Fibroblast of pulmonary artery (primary cell): Measurements from ENCODE around the gene GSTA2.

ENCODE experiments used
- DNase-seq: peaks from one replicate; pipeline ENCODE4 v3.0.0-alpha.2; 2010; ENCODE audit warnings: low read depth
- H3K4me3 ChIP-seq: replicated peaks from 2 replicates; pipeline ENCODE4 v1.5.1; 2011; ENCODE audit warnings: low read depth, mild to moderate bottlenecking, control low read depth, low read length, moderate library complexity
- CTCF ChIP-seq: IDR thresholded peaks from 2 replicates; pipeline ENCODE4 v1.5.1; 2011; ENCODE audit warnings: mild to moderate bottlenecking, control low read depth, low read length, inconsistent platforms; ENCODE audit errors: missing control alignments

GSTA2 gene

DNA sequence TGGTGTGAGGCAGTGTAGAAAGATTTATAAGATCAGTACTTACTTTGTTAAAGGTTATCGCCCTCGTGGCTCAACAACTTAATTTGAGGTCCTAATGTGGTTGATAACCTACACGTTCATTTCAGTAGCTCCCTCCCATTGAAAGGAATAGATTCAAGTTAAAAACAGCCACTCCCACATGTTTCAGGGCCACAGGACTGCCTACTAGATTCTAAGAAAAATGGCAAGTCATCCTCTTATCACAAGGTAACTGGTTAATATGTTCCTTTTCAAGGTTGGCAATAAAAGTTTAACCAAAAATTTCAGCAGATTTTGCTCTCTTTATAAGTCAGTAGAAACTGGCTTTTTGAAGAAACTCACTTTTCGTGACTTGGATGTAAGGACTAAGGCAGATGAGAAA lies 17.1 kb downstream of the GSTA2 start:
- no peak for TF ChIP-seq CTCF
- DNase-seq = no peak
- no peak overlapping the region for H3K4me3 ChIP-seq

GRCh38 chr6:52745764-52746201 lies 17.5 kb downstream of the GSTA2 start:
- DNase-seq = no peak
- TF ChIP-seq CTCF = no peak
- H3K4me3 ChIP-seq = no peak overlapping the region

DNA sequence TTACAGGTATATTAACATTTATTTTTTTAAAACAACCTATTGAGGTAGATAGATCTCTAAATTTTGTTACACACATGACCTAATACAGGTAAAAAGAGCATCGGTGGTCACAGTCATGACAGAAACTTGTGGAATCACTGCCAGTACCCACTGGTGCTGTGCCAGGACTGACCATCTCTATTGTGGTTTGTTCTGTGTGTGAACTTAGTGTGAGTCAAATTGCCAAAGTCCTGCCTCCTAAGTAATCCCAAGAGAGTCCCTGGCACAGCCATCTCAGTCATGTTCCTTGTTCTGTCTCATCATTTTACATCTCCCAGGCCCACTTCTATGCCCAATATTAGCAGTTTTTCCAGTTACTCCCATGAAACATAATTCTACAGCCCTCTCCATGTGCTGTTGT lies 21.4 kb downstream of the GSTA2 start:
- no peak for TF ChIP-seq CTCF
- DNase-seq = no peak
- H3K4me3 ChIP-seq = no peak overlapping the region

DNA sequence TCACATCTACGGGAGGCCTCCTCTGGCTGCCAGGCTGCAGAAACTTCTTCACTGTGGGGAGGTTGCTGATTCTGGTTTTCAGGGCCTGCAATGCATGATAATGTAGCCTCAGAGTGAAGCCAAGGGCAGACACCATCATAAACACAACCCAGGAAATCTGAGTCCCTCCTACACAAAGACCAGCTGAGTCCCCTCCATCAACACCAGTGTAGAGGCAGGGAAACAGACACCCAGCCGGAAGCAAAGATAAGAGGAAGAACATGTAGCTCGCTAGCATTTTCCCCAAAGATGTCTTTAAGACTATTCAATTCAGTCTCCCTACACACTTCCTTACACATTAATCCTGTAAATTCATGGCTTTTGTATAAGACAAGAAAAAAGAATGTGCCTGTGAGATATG lies 23.6 kb downstream of the GSTA2 start:
- TF ChIP-seq CTCF = no peak
- DNase-seq = peak; percentile 50
- H3K4me3 ChIP-seq = no peak overlapping the region

GRCh38 chr6:52739134-52739533 lies 24.1 kb downstream of the GSTA2 start:
- TF ChIP-seq CTCF = no peak
- H3K4me3 ChIP-seq = no peak overlapping the region
- DNase-seq = no peak

DNA sequence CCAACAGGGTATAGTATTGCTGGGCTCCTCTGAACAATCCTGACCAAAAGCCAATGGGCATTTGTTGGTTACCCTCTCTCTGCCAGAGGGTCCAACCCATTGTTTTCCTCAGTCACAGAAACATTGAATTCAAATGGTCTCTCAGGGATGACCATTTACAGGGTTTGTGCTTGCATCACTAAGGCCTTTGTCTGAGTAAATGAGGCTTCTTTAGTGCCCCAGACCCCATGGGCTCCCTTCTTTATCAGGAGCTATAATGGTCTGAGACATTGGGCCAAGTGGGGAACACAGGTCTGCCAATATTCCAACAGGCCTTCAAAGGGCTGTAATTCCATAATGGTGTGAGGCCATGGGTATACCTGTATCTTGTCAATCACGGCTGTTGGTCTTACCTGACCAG lies 27.1 kb downstream of the GSTA2 start:
- TF ChIP-seq CTCF = no peak
- DNase-seq = no peak
- H3K4me3 ChIP-seq = no peak overlapping the region

DNA sequence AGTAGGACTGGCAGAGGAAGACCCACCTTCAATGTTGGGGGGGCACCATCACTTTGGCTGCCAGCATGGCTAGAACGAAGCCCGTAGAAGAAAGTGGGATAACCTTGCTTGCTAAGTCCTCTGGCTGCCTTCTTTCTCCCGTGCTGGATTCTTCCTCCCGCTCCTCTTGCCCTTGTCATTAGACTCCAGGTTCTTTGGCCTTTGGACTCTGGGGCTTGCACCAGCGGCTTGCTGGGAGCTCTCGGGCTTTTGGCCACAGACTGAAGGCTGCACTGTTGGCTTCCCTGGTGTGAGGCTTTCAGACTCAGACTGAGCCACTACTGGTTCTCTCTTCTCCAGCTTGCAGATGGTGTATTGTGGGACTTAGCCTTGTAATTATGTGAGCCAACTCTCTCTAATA lies 28.2 kb downstream of the GSTA2 start:
- TF ChIP-seq CTCF = no peak
- no peak overlapping the region for H3K4me3 ChIP-seq
- DNase-seq = no peak
